ENCODE results near the gene KLF7. TPM values are rescaled to one million over a fixed set of nuclear protein-coding genes. Genes with fewer than 3 reads are reported as not detected.
A peak's percentile ranks its signal among the peaks of the same experiment; 100 is the strongest.

KLF7 gene
- total and polyA plus RNA-seq, 2 donors (not counting 1 experiment from before 2014, with no cell fraction given) = 12.9 to 21.0 TPM

DNA sequence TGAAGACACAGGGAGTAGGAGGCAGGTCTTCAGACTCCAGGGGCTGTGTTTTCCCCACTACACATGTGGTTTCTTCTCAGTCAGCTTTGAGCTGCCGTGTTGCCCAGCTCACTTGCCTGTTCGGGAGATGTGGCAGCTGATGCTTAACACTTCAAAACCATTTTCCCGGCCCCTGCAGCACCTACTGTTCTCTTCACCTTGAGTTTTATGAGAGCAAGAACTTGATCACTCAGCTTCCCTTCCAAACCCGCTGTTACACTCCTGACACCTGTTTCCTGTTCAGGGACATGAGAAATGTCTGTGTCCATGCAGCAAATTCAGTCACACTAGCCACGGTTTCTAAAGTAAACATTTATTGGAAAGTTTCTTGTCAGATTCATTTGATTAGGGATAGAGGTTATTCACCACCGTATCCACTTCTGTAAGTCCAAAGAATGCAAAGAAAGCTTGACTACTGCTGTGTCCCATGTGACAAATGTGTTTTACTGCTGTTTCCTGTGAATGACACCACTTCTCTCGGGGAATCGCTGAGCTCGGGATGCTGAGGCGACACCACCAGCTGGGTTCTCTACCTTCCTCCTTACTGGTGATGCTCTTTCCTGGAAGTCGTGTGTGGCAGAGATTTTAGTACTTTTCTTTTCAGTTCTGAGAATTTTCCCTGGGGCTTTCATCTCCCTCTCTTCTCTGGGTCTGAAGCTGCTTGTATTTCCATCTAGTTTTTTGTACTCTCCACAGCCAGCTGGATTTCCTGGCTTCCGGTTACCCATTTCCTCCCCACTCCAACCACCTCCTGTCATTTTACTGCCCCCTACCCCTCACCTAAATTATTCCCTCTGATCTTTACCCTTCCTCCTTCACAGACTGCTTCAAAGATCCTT is 91.7 kb downstream of the KLF7 start:
- peak; percentile 14 to 26 for DNase-seq (ENCODE audit: low read depth in 2 of 2)
- Histone ChIP-seq H3K9ac (ENCODE audit: insufficient read depth, low read length) (no peak overlapping the region), H3K79me2 (ENCODE audit: control insufficient read depth, insufficient read depth, low read length) (no peaks in the 10 kb centered on the region), H2AFZ (ENCODE audit: low read length) (no peak overlapping the region), H3K4me2 (ENCODE audit: extremely low read depth, insufficient read depth, low read length) (no peak overlapping the region), H3K4me3 (replicated peaks in 1 of 4; ENCODE audit: control extremely low read depth in 1 of 4, insufficient read depth in 1 of 4, low read depth in 3 of 4, low read length in 4 of 4) (no peak overlapping the region), H3K27ac (ENCODE audit: insufficient read depth, low read length) (no peak overlapping the region), H3K9me3 (ENCODE audit: control insufficient read depth, insufficient read depth, low read depth, low read length) (no peaks in the 10 kb centered on the region), H3K36me3 (ENCODE audit: control insufficient read depth, insufficient read depth, low read length) (peaks cover 2% of the 10 kb centered on the region), H3K4me1 (ENCODE audit: control insufficient read depth, extremely low read depth, insufficient read depth, low read length) (no peaks in the 10 kb centered on the region), H3K27me3 (ENCODE audit: control insufficient read depth, insufficient read depth, low read length) (no peaks in the 10 kb centered on the region), H4K20me1 (ENCODE audit: control insufficient read depth, extremely low read depth, insufficient read depth, low read length) (no peaks in the 10 kb centered on the region)
- TF ChIP-seq, protein P1, sequence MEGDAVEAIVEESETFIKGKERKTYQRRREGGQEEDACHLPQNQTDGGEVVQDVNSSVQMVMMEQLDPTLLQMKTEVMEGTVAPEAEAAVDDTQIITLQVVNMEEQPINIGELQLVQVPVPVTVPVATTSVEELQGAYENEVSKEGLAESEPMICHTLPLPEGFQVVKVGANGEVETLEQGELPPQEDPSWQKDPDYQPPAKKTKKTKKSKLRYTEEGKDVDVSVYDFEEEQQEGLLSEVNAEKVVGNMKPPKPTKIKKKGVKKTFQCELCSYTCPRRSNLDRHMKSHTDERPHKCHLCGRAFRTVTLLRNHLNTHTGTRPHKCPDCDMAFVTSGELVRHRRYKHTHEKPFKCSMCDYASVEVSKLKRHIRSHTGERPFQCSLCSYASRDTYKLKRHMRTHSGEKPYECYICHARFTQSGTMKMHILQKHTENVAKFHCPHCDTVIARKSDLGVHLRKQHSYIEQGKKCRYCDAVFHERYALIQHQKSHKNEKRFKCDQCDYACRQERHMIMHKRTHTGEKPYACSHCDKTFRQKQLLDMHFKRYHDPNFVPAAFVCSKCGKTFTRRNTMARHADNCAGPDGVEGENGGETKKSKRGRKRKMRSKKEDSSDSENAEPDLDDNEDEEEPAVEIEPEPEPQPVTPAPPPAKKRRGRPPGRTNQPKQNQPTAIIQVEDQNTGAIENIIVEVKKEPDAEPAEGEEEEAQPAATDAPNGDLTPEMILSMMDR (conservative IDR thresholded peaks at IDR 0.05 in 1 of 2, IDR thresholded peaks at IDR 0.05 in 1 of 2; ENCODE audit: low read depth in 1 of 2, low read length in 2 of 2) = no peak
- no peak for TF ChIP-seq EZH2 (IDR thresholded peaks at IDR 0.05; ENCODE audit: low read length, missing control alignments)

DNA sequence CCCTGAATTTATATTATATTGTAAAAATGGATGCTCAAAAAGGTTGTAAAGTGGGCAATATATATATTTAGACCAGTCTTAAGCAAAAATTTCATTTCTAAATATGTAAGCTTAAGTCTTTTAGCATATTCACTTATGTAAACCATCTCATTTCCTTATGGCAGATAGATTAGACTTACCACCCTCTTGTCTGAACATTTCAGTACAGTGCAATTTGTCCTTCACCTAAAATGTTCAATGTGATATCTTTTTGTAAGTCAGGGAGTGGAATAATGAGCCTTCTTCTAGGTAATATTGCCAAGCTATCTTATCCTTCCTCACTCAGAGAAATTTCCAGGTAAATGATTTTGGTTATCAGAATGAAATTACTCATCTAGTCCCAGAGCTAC is 92.3 kb downstream of the KLF7 start:
- Histone ChIP-seq H3K27me3 (ENCODE audit: control insufficient read depth, insufficient read depth, low read length) (no peaks in the 10 kb centered on the region), H4K20me1 (ENCODE audit: control insufficient read depth, extremely low read depth, insufficient read depth, low read length) (no peaks in the 10 kb centered on the region)

DNA sequence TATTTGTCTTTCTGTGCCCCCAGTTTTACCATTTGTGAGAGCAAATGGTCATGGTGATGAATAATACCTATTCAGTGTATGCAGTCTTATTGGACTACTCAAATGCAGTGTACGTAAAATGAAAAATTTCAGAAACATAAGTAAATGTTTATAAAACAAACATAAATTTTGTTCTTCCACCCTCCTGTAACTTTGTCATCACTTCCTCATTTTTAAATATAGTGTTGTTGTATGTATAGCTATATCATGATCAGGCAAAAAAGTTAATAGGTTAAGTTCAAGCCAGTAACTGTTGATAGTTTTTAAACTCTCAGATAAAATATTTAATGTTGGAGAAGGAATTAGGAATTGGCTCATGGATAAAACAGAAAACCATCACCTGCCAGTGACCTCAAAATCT is 93.2 kb downstream of the KLF7 start:
- no peak overlapping the region for H3K9ac ChIP-seq (ENCODE audit: insufficient read depth, low read length)
- H3K4me1 ChIP-seq (ENCODE audit: control insufficient read depth, extremely low read depth, insufficient read depth, low read length) = no peaks in the 10 kb centered on the region
- no peak overlapping the region for H3K27ac ChIP-seq (ENCODE audit: insufficient read depth, low read length)
- no peaks in the 10 kb centered on the region for H4K20me1 ChIP-seq (ENCODE audit: control insufficient read depth, extremely low read depth, insufficient read depth, low read length)
- H3K4me2 ChIP-seq (ENCODE audit: extremely low read depth, insufficient read depth, low read length) = no peak overlapping the region
- H2AFZ ChIP-seq (ENCODE audit: low read length) = no peak overlapping the region
- DNase-seq (ENCODE audit: low read depth in 2 of 2) = no peak
- H3K27me3 ChIP-seq (ENCODE audit: control insufficient read depth, insufficient read depth, low read length) = no peaks in the 10 kb centered on the region
- no peaks in the 10 kb centered on the region for H3K79me2 ChIP-seq (ENCODE audit: control insufficient read depth, insufficient read depth, low read length)
- no peak for TF ChIP-seq EZH2 (IDR thresholded peaks at IDR 0.05; ENCODE audit: low read length, missing control alignments)
- TF ChIP-seq, protein P1 (conservative IDR thresholded peaks at IDR 0.05 in 1 of 2, IDR thresholded peaks at IDR 0.05 in 1 of 2; ENCODE audit: low read depth in 1 of 2, low read length in 2 of 2) = no peak
- no peaks in the 10 kb centered on the region for H3K9me3 ChIP-seq (ENCODE audit: control insufficient read depth, insufficient read depth, low read depth, low read length)
- H3K36me3 ChIP-seq (ENCODE audit: control insufficient read depth, insufficient read depth, low read length) = no peaks in the 10 kb centered on the region
- no peak overlapping the region for H3K4me3 ChIP-seq (replicated peaks in 1 of 4; ENCODE audit: control extremely low read depth in 1 of 4, insufficient read depth in 1 of 4, low read depth in 3 of 4, low read length in 4 of 4)

More for the DNA sequence above, 92.3 kb downstream of the KLF7 start:
- no peak for DNase-seq (ENCODE audit: low read depth in 2 of 2)
- TF ChIP-seq EZH2 (IDR thresholded peaks at IDR 0.05; ENCODE audit: low read length, missing control alignments) = no peak
- TF ChIP-seq, protein P1 (conservative IDR thresholded peaks at IDR 0.05 in 1 of 2, IDR thresholded peaks at IDR 0.05 in 1 of 2; ENCODE audit: low read depth in 1 of 2, low read length in 2 of 2) = no peak
- Histone ChIP-seq H3K4me3 (replicated peaks in 1 of 4; ENCODE audit: control extremely low read depth in 1 of 4, insufficient read depth in 1 of 4, low read depth in 3 of 4, low read length in 4 of 4) (no peak overlapping the region), H3K4me1 (ENCODE audit: control insufficient read depth, extremely low read depth, insufficient read depth, low read length) (no peaks in the 10 kb centered on the region), H3K9ac (ENCODE audit: insufficient read depth, low read length) (no peak overlapping the region), H2AFZ (ENCODE audit: low read length) (no peak overlapping the region), H3K79me2 (ENCODE audit: control insufficient read depth, insufficient read depth, low read length) (no peaks in the 10 kb centered on the region), H3K9me3 (ENCODE audit: control insufficient read depth, insufficient read depth, low read depth, low read length) (no peaks in the 10 kb centered on the region), H3K4me2 (ENCODE audit: extremely low read depth, insufficient read depth, low read length) (no peak overlapping the region), H3K27ac (ENCODE audit: insufficient read depth, low read length) (no peak overlapping the region), H3K36me3 (ENCODE audit: control insufficient read depth, insufficient read depth, low read length) (no peaks in the 10 kb centered on the region)

All from fibroblast of lung (primary cell).